Hepatocyte (in vitro differentiated cells): ENCODE results near the gene SGMS1.

Experiments
- CTCF ChIP-seq: fragments of 200-600 bp; sonication (generic); IDR thresholded peaks from 2 replicates; pipeline ENCODE4 v1.5.1; 2016; ENCODE audit warnings: antibody characterized with exemption, mild to moderate bottlenecking; ENCODE audit not compliant: poor library complexity
- EZH2phosphoT487 ChIP-seq: fragments of 200-600 bp; sonication (generic); IDR thresholded peaks from one replicate; pipeline ENCODE4 v1.6.1; 2018; ENCODE audit warnings: antibody characterized with exemption, mild to moderate bottlenecking, low read depth, moderate library complexity; ENCODE audit not compliant: unreplicated experiment, severe bottlenecking

- TF ChIP-seq CTCF: no peak
- TF ChIP-seq EZH2phosphoT487: no peak
Measured at GRCh38 chr10:50517626-50518025, 106.1 kb downstream of the SGMS1 start.
